ENCODE measurements around the gene AMZ1. TPM values are rescaled to one million over a fixed set of nuclear protein-coding genes. Genes with fewer than 3 reads are reported as not detected.

AMZ1 gene
- total and polyA plus RNA-seq, 10 of the 15 experiments (the other 5 are each of a cell fraction or from before 2014, with no cell fraction given): 0.02 to 2.0 (median 0.69) TPM

DNA sequence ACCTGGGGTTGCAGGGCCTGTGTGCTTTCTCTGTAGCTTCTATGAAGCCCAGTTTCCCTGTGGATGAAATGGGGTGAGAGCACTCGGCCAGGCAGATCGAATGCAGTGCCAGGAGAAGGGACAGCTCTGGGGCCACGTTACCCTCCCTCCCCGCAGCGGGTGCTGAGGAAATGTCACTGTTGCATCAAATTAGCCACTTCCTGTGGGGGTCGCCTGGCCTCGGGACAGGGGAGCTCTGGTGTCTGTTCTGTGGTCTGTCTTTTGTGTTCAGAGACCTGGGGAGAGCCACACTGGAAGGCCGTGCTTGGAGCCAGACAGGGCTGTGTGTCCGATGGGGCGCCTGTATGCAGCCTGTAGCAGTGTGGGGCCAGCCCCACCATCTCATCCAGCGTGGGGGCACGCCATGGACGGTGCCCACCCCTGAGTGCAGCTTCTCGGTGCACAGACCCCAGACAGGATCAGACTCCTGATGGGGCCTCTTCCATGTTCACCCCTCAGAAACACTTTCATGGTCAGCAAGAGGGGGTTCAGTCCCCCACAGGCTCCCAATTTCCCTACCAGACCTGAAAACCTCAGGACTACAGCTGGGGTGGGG, 42.6 kb upstream of the AMZ1 start (continued):
- TF ChIP-seq, protein P1, sequence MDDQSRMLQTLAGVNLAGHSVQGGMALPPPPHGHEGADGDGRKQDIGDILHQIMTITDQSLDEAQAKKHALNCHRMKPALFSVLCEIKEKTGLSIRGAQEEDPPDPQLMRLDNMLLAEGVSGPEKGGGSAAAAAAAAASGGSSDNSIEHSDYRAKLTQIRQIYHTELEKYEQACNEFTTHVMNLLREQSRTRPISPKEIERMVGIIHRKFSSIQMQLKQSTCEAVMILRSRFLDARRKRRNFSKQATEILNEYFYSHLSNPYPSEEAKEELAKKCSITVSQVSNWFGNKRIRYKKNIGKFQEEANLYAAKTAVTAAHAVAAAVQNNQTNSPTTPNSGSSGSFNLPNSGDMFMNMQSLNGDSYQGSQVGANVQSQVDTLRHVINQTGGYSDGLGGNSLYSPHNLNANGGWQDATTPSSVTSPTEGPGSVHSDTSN (IDR thresholded peaks at IDR 0.05; ENCODE audit: insufficient replicate concordance, low read depth, low read length): peak; percentile 60
- TF ChIP-seq CREB1 (IDR thresholded peaks at IDR 0.05; ENCODE audit: low read depth) (peak; percentile 69; the same call in 1 of the 2 replicates), SREBF2 (IDR thresholded peaks at IDR 0.05; ENCODE audit: low read length) (no peak), POLR2AphosphoS5 (IDR thresholded peaks at IDR 0.05; ENCODE audit: low read length) (peak; percentile 42), ATF7 (IDR thresholded peaks at IDR 0.05; ENCODE audit: low read depth) (no peak), TCF12 (IDR thresholded peaks at IDR 0.05; ENCODE audit: low read depth, low read length) (no peak), CHD2 (IDR thresholded peaks at IDR 0.05; ENCODE audit: borderline replicate concordance, low read depth, low read length) (0 out of 2 replicates have a peak, but pooled peaks have one; percentile 33), FOS (IDR thresholded peaks at IDR 0.05; ENCODE audit: borderline replicate concordance, extremely low read depth, insufficient read length) (no peak), HCFC1 (IDR thresholded peaks at IDR 0.05; ENCODE audit: low read length) (no peak), SMAD1 (IDR thresholded peaks at IDR 0.05; ENCODE audit: low read depth, partially characterized antibody) (no peak)
- TF ChIP-seq, protein P2, sequence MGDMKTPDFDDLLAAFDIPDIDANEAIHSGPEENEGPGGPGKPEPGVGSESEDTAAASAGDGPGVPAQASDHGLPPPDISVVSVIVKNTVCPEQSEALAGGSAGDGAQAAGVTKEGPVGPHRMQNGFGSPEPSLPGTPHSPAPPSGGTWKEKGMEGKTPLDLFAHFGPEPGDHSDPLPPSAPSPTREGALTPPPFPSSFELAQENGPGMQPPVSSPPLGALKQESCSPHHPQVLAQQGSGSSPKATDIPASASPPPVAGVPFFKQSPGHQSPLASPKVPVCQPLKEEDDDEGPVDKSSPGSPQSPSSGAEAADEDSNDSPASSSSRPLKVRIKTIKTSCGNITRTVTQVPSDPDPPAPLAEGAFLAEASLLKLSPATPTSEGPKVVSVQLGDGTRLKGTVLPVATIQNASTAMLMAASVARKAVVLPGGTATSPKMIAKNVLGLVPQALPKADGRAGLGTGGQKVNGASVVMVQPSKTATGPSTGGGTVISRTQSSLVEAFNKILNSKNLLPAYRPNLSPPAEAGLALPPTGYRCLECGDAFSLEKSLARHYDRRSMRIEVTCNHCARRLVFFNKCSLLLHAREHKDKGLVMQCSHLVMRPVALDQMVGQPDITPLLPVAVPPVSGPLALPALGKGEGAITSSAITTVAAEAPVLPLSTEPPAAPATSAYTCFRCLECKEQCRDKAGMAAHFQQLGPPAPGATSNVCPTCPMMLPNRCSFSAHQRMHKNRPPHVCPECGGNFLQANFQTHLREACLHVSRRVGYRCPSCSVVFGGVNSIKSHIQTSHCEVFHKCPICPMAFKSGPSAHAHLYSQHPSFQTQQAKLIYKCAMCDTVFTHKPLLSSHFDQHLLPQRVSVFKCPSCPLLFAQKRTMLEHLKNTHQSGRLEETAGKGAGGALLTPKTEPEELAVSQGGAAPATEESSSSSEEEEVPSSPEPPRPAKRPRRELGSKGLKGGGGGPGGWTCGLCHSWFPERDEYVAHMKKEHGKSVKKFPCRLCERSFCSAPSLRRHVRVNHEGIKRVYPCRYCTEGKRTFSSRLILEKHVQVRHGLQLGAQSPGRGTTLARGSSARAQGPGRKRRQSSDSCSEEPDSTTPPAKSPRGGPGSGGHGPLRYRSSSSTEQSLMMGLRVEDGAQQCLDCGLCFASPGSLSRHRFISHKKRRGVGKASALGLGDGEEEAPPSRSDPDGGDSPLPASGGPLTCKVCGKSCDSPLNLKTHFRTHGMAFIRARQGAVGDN (IDR thresholded peaks at IDR 0.05): no peak
- TF ChIP-seq, protein P3, sequence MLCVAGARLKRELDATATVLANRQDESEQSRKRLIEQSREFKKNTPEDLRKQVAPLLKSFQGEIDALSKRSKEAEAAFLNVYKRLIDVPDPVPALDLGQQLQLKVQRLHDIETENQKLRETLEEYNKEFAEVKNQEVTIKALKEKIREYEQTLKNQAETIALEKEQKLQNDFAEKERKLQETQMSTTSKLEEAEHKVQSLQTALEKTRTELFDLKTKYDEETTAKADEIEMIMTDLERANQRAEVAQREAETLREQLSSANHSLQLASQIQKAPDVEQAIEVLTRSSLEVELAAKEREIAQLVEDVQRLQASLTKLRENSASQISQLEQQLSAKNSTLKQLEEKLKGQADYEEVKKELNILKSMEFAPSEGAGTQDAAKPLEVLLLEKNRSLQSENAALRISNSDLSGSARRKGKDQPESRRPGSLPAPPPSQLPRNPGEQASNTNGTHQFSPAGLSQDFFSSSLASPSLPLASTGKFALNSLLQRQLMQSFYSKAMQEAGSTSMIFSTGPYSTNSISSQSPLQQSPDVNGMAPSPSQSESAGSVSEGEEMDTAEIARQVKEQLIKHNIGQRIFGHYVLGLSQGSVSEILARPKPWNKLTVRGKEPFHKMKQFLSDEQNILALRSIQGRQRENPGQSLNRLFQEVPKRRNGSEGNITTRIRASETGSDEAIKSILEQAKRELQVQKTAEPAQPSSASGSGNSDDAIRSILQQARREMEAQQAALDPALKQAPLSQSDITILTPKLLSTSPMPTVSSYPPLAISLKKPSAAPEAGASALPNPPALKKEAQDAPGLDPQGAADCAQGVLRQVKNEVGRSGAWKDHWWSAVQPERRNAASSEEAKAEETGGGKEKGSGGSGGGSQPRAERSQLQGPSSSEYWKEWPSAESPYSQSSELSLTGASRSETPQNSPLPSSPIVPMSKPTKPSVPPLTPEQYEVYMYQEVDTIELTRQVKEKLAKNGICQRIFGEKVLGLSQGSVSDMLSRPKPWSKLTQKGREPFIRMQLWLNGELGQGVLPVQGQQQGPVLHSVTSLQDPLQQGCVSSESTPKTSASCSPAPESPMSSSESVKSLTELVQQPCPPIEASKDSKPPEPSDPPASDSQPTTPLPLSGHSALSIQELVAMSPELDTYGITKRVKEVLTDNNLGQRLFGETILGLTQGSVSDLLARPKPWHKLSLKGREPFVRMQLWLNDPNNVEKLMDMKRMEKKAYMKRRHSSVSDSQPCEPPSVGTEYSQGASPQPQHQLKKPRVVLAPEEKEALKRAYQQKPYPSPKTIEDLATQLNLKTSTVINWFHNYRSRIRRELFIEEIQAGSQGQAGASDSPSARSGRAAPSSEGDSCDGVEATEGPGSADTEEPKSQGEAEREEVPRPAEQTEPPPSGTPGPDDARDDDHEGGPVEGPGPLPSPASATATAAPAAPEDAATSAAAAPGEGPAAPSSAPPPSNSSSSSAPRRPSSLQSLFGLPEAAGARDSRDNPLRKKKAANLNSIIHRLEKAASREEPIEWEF (IDR thresholded peaks at IDR 0.05; ENCODE audit: insufficient replicate concordance, low read depth, low read length): no peak
- TF ChIP-seq, protein P4, sequence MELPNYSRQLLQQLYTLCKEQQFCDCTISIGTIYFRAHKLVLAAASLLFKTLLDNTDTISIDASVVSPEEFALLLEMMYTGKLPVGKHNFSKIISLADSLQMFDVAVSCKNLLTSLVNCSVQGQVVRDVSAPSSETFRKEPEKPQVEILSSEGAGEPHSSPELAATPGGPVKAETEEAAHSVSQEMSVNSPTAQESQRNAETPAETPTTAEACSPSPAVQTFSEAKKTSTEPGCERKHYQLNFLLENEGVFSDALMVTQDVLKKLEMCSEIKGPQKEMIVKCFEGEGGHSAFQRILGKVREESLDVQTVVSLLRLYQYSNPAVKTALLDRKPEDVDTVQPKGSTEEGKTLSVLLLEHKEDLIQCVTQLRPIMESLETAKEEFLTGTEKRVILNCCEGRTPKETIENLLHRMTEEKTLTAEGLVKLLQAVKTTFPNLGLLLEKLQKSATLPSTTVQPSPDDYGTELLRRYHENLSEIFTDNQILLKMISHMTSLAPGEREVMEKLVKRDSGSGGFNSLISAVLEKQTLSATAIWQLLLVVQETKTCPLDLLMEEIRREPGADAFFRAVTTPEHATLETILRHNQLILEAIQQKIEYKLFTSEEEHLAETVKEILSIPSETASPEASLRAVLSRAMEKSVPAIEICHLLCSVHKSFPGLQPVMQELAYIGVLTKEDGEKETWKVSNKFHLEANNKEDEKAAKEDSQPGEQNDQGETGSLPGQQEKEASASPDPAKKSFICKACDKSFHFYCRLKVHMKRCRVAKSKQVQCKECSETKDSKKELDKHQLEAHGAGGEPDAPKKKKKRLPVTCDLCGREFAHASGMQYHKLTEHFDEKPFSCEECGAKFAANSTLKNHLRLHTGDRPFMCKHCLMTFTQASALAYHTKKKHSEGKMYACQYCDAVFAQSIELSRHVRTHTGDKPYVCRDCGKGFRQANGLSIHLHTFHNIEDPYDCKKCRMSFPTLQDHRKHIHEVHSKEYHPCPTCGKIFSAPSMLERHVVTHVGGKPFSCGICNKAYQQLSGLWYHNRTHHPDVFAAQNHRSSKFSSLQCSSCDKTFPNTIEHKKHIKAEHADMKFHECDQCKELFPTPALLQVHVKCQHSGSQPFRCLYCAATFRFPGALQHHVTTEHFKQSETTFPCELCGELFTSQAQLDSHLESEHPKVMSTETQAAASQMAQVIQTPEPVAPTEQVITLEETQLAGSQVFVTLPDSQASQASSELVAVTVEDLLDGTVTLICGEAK (IDR thresholded peaks at IDR 0.05; ENCODE audit: borderline replicate concordance): no peak

All from GM12878 (cell line).